ENCODE measurements around the gene INTS13.
A peak's percentile ranks its signal among the peaks of the same experiment; 100 is the strongest.
"Not testable (repeated sequence)": the region's sequence is repeated elsewhere in the genome, so short reads cannot be mapped to it uniquely, and the experiment has no call there.

INTS13 gene

GRCh38 chr12:26935636-26936378 lies 2.0 kb downstream of the INTS13 start:
- DNase-seq, result no peak

GRCh38 chr12:26929590-26929989 lies 8.2 kb downstream of the INTS13 start:
- no peak for DNase-seq

GRCh38 chr12:26928661-26929060 lies 9.1 kb downstream of the INTS13 start:
- DNase-seq, result no peak

GRCh38 chr12:26921886-26922285 lies 15.9 kb downstream of the INTS13 start:
- no peak for DNase-seq

- DNase-seq, result no peak
Observed at GRCh38 chr12:26919216-26919555, 18.6 kb downstream of the INTS13 start.

GRCh38 chr12:26918321-26919215 lies 19.2 kb downstream of the INTS13 start:
- no peak for DNase-seq

GRCh38 chr12:26906704-26907103 lies 31.1 kb downstream of the INTS13 start:
- peak in 1 of 2 experiments; percentile 44 for DNase-seq

GRCh38 chr12:26906024-26906423 lies 31.8 kb downstream of the INTS13 start:
- DNase-seq, result no peak

GRCh38 chr12:26903396-26903795 lies 34.4 kb downstream of the INTS13 start:
- not testable (repeated sequence) for DNase-seq

- no peak for DNase-seq
Observed at GRCh38 chr12:26896913-26897312, 40.9 kb downstream of the INTS13 start.

- no peak for DNase-seq
Observed at GRCh38 chr12:26895672-26896071, 42.1 kb downstream of the INTS13 start.

- no peak for DNase-seq
Observed at GRCh38 chr12:26891704-26892103, 46.1 kb downstream of the INTS13 start.

- DNase-seq, result no peak
Observed at GRCh38 chr12:26890784-26891183, 47.0 kb downstream of the INTS13 start.

GRCh38 chr12:26884765-26885576 lies 52.8 kb downstream of the INTS13 start:
- DNase-seq, result peak; percentile 73 to 84

GRCh38 chr12:26880625-26881024 lies 57.2 kb downstream of the INTS13 start:
- DNase-seq, result no peak

GRCh38 chr12:26878661-26879119 lies 59.1 kb downstream of the INTS13 start:
- peak; percentile 96 to 98 for DNase-seq

GRCh38 chr12:26874501-26875296 lies 63.1 kb downstream of the INTS13 start:
- no peak for DNase-seq

- peak in 1 of 2 experiments; percentile 46 for DNase-seq
Observed at GRCh38 chr12:26872625-26873024, 65.2 kb downstream of the INTS13 start.

GRCh38 chr12:26871985-26872384 lies 65.8 kb downstream of the INTS13 start:
- peak in 1 of 2 experiments; percentile 22 for DNase-seq

GRCh38 chr12:26870491-26871419 lies 67.0 kb downstream of the INTS13 start:
- DNase-seq, result peak; percentile 80 to 84

- DNase-seq, result peak in 1 of 2 experiments; percentile 55
Observed at GRCh38 chr12:26869908-26870459, 67.8 kb downstream of the INTS13 start.
